HG03064 (cell line): Measurements from ENCODE around the gene SEC61G.

Experiments
- ATAC-seq: cut with Tn5 transposase; IDR thresholded peaks from one replicate; pipeline ENCODE4 v1.9.1; 2021; ENCODE audit warnings: low read depth; ENCODE audit not compliant: unreplicated experiment

SEC61G gene

DNA sequence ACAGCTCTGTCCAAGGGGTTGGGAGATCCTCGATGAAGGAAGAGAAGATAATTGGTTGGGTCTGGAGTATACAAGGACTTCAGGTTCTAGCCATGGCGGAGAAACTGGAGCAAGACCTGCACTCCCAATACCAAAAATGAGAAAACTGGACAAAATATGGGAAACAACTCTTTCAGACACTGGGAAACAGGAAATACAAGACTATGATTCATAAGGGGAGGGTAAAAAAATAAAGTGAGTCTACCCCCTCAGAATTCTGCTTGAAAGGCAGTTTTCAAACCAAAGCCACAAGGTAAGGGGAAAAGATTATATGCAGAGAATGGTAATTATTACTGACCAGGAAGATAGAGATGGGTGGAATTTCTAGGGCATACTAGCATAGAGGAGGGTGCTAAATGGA lies 10.2 kb upstream of the SEC61G start:
- no peak for ATAC-seq

DNA sequence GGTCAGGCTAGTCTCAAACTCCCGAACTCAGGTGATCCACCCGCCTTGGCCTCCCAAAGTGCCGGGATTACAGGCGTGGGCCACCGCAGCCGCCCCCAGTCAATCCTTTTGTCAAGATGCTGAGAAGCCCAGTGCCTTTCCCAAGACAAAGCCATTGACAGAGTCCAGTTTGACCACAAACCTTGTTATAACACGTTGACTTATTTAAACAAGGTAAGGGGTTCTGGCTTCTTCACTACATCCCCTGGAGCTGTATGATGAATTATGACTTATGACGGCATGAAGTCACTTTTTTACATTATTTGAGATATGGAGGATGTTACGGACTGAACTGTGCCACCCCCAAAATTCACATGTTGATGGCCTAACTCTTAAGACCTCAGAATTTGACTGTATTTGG lies 5.8 kb upstream of the SEC61G start:
- no peak for ATAC-seq

DNA sequence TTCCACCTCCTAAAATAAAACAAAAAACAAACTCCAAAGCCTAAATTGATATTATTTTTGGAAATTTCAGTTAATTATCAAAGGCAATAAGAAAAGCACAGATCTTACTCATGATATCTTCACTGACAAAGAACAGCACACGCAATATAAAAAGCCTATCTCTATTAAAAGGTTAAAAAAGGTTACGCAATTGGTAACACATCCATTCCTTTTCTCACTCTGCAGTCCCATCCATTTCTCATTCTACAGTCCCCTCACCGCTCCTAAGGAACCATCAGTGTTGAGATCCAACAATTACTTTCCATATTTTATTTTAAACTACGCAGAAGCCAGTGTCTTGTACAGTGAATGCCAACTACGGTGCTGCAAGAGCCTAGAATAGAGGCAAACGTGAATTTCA lies 1.3 kb downstream of the SEC61G start:
- ATAC-seq, result no peak

DNA sequence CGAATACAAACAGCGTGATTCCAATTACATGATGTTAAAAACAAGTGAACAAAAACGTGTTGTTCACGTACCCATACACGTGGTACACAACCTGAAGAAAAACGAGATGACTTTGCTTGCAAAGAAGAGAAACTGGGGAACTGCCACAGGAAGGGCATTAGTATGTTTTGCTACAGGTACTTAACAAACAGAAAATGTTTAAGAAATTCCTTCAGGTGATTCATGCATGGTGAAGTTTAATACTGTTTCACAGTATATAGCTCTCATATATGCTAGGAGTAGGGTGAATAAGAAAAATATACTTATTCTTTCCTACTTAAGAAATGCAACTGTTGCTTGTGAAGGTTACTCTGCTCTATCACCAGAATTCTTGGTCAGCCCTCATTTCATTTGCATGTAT lies 9.8 kb downstream of the SEC61G start:
- ATAC-seq, result no peak

DNA sequence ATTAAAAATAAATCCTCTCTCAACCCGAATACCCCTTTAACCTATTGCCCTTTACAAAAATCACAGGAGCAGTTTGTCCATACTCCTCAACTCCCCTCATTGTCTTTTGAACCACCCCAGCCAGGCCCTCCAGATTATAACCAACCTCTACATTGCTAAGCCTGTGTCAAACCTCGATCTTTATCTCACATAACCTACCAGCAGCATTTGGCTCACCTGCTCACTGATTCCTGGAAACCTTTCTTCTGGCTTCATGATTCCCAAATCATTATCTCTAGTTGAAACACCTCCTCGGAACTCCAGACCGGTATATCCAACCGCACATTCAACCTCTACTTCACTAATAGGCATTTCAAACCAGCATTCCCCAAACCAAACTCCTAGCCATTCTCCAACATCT lies 11.8 kb downstream of the SEC61G start:
- ATAC-seq, result no peak

DNA sequence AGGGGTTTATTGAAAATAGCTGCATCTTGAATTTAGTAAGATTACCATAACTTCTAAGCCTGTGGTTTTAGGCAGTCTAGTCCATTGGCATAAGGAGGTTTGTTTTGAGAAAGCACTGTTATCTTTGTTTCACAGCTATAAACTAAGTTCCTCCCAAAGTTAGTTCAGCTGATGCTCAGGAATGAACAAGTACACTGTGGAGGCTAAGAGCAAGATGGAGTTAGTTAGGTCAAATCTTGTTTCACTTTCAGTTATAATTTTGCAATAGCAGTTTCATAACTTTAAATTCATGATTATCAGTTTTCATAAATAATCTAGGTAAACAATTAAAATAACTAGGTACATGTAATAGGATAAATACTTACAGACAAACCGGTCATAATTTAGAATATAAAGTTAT lies 15.4 kb downstream of the SEC61G start:
- no peak for ATAC-seq

DNA sequence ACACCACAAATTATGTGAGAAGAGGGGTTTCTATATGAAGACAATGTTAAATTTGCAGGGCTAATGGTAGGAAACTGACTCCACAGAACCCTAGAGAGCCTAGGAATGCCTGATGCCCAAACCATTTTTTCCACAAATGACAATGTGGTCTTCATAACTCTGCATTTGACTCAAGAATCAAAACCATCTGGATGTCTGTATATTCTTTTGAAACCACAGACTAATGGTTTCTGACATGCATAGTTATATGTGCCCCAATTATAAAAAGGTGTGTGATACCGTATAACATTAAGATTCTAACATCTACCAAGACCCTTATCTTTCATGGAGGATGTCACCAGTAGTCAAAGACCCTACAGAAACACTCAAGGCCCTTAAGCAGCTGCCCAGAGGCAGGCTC lies 20.3 kb downstream of the SEC61G start:
- ATAC-seq, result no peak

DNA sequence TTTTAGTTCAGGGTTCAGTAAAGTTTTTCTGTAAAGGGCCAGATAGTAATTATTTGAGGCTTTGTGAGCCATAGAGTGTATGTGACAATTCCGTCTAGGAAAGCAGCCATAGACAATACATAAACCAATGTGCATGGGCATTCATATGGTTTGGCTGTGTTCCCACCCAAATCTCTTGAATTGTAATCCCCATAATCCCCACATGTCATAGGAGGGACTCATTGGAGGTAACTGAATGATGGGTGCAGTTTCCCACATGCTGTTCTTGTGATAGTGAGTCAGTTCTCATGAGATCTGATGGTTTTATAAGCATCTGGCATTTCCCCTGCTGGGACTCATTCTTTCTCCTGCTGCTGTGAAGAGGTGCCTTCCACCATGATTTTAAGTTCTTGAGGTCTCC lies 29.9 kb downstream of the SEC61G start:
- no peak for ATAC-seq

DNA sequence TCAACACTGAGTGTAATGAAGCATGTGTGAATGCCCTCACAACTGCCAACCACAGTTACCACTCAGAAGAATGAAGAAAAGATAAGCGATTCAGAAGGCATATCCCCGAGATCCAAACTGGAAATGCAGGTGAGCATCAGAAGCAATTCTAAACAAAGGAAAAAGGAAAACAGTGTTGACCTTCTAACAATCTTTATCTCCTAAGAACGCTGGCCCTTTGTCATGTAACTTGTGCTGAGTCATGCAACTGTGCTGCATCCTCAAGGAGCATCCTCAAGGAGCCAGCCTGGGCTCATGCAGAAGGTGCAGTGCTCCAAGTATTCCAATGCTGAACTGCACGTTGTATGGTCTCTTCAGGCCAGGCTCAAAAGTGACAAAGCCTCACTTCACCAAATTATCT lies 30.6 kb downstream of the SEC61G start:
- ATAC-seq, result no peak

DNA sequence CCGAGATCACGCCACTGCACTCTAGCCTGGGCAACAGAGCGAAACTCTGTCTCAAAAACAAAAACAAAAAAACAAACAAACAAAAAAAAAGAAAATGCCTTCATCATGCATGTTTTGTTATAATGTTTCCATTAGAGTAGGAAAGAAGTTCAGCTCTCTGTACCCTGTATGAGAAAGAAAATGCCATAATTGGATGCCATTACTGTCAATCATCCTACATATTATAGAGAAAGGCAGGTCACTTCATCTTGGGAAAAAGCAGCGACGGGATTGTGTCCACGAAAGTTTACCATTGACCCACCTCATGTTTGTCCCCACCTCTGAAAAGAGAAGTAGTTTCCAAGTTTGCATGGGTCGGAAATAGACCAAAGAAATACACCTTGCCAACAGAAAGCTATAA lies 33.8 kb downstream of the SEC61G start:
- ATAC-seq, result no peak

DNA sequence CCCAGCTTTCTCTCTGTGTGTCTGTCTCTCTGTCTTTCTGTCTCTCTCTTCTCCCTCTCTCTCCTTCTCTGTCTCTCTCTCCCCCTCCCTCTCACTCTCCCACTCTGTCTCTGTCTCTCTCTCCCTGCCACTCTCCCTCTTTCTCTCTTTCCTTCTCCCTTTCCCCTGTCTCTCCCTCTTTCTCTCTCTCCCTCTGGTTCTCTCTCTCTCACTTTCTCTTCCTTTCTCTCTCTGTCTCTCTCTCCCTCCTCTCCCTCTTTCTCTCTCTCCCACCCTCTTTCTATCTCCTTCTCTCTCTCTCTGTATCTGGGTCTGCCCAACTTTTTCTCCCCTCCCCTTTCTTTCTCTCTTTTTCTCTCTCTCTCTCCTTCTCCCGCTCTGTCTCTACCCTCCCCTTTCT lies 36.5 kb downstream of the SEC61G start:
- no peak for ATAC-seq

DNA sequence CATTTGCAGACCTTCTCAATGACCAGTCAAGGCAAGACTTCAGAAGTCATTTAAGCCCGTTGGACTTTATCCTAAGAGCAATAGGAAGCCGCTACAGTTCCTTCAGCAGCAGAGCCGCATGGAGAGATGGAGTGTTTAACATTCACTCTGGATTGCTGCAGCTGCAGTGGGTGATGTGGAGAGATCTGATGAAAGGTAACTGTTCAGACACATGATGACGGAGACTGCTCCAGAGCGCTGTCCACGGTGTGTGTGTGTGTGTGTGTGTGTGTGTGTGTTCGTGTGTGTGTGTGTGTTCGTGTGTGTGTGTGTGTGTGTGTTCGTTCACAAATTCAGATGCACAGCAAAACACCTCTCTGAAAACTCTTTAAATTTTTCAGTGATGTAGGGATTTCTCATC lies 37.0 kb downstream of the SEC61G start:
- ATAC-seq, result no peak

DNA sequence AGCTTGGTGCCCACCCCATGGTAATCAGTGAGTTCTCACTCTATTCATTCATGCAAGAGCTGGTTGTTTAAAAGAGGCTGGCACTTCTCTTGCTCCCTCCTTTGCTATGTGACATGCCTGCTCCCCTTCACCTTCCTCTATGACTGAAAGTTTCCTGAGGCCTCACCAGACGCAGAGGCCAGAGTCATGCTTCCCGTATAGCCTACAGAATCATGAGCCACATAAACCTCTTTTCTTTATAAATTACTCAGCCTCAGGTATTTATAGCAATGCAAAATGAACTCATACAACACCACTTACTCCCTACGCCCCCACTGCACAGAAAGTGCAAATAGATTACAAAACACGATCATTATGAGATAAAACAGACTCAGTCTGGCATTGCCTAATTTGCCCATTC lies 39.0 kb downstream of the SEC61G start:
- no peak for ATAC-seq

DNA sequence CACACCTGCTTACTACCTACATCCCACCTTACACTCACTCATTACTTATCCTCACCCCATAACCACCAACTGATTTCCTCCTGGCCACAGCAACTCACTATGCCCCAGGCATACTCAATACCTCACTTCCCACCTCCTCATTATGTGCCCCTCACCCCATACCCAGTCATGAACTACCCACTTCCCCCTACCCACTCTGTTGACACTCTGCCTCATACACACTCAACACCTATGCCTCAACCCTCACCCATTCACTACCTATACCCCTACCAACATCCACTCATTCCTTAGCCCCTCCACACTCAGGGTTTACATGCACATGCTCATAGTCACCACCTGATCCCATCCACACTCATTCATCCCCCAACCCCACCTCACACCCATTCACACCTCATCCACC lies 39.6 kb downstream of the SEC61G start:
- ATAC-seq, result no peak

DNA sequence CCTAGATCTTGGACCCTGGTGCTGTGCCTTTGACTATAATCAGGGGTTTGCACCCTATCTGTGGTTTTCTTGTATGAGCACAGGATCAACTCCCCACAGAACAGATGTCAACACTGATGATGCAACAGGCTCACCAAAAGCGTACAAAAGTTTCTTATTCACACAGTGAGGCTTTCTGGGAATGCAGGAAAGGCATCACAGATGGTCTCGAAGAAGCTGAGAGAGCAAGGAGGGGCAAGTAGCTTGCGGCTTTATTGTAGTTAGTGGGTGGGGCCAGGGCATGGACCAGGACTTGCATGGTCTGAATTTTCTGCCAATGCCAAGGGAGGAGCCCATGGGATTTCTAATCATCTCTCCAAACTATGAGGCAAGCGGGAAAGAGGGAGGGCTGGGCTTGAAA lies 46.2 kb downstream of the SEC61G start:
- ATAC-seq, result no peak

DNA sequence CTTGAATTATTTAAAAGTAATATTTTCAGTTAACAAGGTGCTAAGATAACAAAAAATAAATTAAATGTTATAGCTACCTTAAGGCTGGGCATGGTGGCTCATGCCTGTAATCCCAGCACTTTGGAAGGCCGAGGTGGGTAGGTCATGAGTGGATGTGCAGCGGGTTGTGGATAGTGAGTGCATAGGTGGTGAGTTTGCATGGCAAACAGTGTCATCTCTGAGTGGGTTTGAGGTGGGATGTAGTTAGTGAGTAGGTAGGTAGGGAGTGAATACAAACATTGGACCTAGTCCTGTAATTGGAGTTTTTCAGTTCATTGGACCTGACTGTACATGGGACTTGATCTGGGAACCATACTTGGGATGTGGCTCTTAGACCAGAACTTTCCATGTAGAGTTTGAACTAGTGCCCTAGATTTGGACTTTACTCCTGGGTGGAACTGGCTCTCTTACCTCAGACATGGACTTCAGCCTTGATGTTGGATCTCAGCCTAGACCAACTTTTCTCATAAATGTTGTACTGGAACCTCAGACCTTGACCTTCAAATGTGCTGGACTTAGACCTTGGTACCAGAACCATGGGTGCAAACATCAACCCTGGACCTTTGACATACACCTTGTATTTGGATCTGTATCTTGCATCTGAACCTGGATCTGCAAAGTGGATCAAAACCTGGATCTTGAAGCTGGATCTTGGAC lies 47.0 kb downstream of the SEC61G start:
- ATAC-seq, result no peak

DNA sequence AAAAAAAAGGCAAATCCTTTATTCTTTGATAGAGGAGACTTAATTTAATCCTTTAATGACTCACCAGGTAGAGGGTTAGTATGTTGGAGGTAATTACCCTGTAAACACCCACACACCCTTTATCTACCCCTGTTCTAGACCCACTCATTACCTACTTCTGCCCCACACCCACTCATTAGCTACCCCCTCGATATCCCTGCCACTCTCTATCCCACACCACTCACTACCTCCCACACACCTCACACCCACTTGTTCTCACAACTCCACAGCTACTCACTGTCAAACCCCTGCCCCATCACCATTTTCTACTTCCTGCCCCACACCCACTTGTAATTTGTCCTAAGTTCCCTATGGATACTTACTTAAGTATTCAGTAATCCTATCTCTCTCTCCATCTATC lies 49.7 kb downstream of the SEC61G start:
- no peak for ATAC-seq

DNA sequence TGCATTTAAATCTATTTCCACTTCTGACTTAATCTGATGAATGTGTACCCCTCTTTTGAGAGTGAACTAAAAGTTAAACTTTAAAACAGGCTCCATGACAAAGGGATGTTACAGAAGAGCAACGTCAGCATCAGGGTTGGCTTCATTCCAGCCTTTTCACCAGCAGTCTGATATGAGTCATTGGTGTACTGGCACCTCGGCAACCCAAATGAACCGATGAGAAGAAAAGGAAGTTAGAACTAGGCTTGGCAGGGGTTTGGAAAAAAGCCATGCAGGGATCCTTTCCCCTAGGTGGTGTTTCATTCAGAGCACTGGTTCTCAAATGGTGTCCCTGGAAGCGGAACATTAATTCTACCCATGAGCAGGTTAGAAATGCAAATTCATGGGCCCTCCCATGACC lies 53.6 kb downstream of the SEC61G start:
- no peak for ATAC-seq

DNA sequence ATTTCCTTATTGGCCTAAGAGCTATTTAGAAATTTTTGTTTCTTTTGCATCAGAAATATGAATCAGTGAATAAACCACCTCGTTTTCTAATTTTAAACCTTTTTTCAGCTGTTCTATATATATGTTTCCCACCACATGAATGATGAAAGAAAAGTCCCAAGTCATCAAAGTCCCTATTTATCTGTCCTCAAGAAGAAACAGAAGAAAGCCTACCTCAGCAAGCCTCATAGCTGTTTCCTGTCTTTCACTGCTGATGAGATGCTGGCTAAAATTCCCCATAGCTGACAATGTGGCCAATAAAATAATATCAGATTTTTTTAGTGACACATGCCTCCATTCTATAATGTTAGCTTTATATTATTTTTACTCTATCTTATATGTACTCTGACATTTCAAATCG lies 54.2 kb downstream of the SEC61G start:
- ATAC-seq, result no peak
